Panc1 (cell line): ENCODE results near the gene MAK.

Experiments
- POLR2AphosphoS5 ChIP-seq: IDR thresholded peaks from 2 replicates; pipeline ENCODE4 v1.6.1; 2012; ENCODE audit warnings: mild to moderate bottlenecking, low read depth, low read length, moderate library complexity
- SIN3A ChIP-seq: IDR thresholded peaks from 2 replicates; pipeline ENCODE4 v1.6.1; 2012; ENCODE audit warnings: low read depth, mild to moderate bottlenecking, low read length, moderate library complexity, borderline replicate concordance; ENCODE audit not compliant: insufficient read depth
- TF ChIP-seq, protein P1 (sequence below): fragments of 450-650 bp; IDR thresholded peaks from 2 replicates; pipeline ENCODE4 v1.5.1; 2017; ENCODE audit warnings: mild to moderate bottlenecking

DNA sequence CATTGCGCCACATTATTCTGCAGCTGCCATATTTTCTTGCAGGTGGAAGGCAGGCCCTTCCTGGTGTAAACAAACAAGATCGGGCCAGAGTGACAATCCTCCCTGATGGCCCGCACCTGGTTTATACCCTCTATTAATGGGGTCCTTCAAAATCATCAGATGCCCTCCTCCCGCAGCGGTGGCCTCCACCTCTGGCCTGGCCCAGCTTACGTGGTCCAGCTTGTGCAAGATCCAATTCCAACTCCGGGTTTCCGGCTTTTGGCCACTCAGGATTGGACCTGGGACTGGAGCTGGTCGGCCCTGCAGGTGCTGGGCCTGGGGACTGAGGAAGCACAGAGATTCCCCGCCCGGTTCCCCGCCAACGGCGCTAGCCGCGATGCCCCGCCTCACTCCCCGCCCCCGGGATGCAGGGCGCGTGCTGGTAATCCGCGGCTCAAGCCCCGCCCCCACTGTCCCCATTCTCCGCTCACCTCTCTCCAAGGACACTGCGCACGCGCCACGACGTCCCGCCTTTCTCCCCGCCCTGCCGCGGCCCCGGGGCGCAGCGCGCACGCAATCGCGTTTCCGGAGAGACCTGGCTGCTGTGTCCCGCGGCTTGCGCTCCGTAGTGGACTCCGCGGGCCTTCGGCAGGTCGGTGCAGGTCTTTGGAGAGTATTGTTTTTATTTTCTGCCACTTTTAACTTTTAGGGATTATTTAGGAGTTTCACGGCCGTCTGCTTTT is 90.9 kb downstream of the MAK start, which contains the start of gene TMEM14B:
- TF ChIP-seq, protein P1, sequence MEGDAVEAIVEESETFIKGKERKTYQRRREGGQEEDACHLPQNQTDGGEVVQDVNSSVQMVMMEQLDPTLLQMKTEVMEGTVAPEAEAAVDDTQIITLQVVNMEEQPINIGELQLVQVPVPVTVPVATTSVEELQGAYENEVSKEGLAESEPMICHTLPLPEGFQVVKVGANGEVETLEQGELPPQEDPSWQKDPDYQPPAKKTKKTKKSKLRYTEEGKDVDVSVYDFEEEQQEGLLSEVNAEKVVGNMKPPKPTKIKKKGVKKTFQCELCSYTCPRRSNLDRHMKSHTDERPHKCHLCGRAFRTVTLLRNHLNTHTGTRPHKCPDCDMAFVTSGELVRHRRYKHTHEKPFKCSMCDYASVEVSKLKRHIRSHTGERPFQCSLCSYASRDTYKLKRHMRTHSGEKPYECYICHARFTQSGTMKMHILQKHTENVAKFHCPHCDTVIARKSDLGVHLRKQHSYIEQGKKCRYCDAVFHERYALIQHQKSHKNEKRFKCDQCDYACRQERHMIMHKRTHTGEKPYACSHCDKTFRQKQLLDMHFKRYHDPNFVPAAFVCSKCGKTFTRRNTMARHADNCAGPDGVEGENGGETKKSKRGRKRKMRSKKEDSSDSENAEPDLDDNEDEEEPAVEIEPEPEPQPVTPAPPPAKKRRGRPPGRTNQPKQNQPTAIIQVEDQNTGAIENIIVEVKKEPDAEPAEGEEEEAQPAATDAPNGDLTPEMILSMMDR = no peak
- peak; percentile 96 for TF ChIP-seq POLR2AphosphoS5
- peak; percentile 75; the same call in 1 of the 2 replicates for TF ChIP-seq SIN3A
